Measurements from ENCODE around the gene EPB41L3. TPM values are rescaled to one million over a fixed set of nuclear protein-coding genes. Genes with fewer than 3 reads are reported as not detected.
"Not testable (repeated sequence)": the region's sequence is repeated elsewhere in the genome, so short reads cannot be mapped to it uniquely, and the experiment has no call there.

Gene EPB41L3
- total and polyA plus RNA-seq, 10 donors = 8.0 to 121 (median 49.1) TPM

DNA sequence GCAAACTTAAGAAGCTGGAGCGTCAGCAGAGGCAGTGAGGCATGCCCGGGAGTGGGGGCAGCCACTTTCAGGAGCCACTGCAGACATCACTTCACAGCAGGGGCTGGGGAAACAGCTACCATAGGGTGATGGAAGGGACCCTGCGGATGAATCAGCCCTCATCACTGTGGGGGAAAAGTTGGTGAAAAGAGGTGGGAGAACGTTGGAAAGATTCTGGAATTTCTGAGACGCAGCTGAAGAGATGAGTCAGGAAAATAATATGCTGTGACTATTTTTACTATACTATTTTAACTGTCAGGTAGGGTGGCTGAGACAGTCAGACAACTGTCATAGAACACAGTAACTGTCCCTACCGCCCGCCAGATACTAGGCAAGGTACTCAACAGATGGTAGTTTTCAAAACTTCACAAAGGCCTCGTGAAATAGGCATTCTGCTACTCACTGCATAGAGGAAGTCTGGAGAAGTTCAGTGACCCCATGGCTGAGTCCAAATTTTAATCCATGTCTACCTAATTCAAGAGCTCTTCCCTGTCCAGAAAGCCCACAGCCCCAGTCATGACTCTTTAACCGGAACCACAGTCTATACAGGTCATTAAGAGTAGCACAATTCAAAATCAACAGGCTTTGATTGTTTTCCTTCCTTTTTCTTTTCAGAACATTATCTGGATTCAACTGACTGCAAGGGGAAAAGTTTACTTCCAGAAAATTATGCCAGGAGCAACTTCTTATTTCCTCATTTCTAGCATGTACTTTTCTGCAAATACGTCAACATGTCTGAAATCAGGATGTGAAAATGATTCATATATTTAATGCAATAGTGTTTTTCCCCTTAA is 39.3 kb upstream of the EPB41L3 start:
- Histone ChIP-seq H3K27me3 (replicated peaks in 1 of 7) (peaks cover 0 to 9% (median 0%) of the 10 kb centered on the region in 7 donors), H3K36me3 (no peaks in the 10 kb centered on the region), H3K9me3 (no peaks in the 10 kb centered on the region), H3K4me3 (no peak overlapping the region), H3K4me1 (peaks cover 0 to 3% (median 0%) of the 10 kb centered on the region in 6 donors), H3K27ac (peak overlapping the region in 3 of 8 donors; percentile 36 to 78 (median 55))
- intact Hi-C loops (cut with DNase I; ENCODE audit: low total_unique reads) = no loop called here
- 62 to 69% (median 63%) methylated on average over 10 of the region's 10 CpGs for WGBS, 5 donors
- DNase-seq = no peak
- TF ChIP-seq POLR2AphosphoS5 (IDR thresholded peaks at IDR 0.05) (no peak), POLR2A (IDR thresholded peaks at IDR 0.05) (no peak)
- TF ChIP-seq, protein P1, sequence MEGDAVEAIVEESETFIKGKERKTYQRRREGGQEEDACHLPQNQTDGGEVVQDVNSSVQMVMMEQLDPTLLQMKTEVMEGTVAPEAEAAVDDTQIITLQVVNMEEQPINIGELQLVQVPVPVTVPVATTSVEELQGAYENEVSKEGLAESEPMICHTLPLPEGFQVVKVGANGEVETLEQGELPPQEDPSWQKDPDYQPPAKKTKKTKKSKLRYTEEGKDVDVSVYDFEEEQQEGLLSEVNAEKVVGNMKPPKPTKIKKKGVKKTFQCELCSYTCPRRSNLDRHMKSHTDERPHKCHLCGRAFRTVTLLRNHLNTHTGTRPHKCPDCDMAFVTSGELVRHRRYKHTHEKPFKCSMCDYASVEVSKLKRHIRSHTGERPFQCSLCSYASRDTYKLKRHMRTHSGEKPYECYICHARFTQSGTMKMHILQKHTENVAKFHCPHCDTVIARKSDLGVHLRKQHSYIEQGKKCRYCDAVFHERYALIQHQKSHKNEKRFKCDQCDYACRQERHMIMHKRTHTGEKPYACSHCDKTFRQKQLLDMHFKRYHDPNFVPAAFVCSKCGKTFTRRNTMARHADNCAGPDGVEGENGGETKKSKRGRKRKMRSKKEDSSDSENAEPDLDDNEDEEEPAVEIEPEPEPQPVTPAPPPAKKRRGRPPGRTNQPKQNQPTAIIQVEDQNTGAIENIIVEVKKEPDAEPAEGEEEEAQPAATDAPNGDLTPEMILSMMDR (IDR thresholded peaks at IDR 0.05 in 8 of 11, conservative IDR thresholded peaks at IDR 0.05 in 3 of 11) = no peak

DNA sequence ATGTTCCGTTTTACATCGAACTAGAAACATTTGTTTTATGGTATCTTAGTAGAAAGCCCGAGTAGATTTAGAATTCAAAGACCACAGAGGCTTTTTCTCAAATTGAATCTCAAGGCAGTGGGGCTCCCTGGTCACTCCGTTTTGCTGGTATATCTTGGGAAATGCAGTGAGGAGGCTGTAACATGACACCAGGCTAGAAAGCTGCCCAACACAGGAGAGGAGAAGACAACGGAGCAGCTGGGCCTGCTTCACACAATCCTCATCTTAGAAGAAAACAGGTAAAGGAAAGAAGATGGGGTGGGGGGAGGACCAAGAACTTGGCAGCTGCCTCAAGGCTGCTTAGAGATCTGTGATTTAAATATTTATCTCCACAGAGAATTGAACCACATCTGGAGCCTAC is 38.3 kb upstream of the EPB41L3 start:
- Histone ChIP-seq H3K4me1 (peaks cover 0 to 3% (median 0%) of the 10 kb centered on the region in 6 donors), H3K27me3 (replicated peaks in 1 of 7) (peaks cover 0 to 5% (median 0%) of the 10 kb centered on the region in 7 donors), H3K36me3 (no peaks in the 10 kb centered on the region), H3K9me3 (no peaks in the 10 kb centered on the region), H3K4me3 (no peak overlapping the region), H3K27ac (no peak overlapping the region)
- TF ChIP-seq POLR2A (IDR thresholded peaks at IDR 0.05) = no peak
- TF ChIP-seq, protein P1 (IDR thresholded peaks at IDR 0.05 in 8 of 11, conservative IDR thresholded peaks at IDR 0.05 in 3 of 11) = no peak
- no peak for TF ChIP-seq POLR2AphosphoS5 (IDR thresholded peaks at IDR 0.05)
- WGBS, 5 donors = 53 to 71% (median 65%) methylated on average over 5 of the region's 5 CpGs
- no peak for DNase-seq
- intact Hi-C loops (cut with DNase I; ENCODE audit: low total_unique reads) = no loop called here

DNA sequence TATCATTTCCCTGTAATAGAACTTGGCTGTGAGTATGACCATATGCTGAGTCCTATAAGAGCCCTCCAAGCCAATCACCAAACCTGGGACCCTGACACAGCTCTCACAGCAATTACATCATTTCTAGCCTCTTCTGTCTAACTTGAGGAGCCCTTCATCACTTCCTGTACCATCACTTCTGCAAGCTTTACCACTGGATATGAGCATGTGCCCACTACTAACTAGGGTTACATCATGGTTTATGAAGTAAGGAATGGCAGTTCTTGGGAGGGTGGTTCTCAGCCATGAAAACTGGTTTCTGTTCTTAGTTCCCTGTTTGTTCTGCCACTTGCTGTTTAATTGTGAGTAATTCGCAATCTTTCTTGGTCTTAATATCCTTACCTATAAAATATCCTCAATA is 31.0 kb upstream of the EPB41L3 start:
- 87 to 93% (median 91%) methylated on average over 1 of the region's 1 CpG for WGBS, 5 donors
- intact Hi-C loops (cut with DNase I; ENCODE audit: low total_unique reads) = no loop called here
- Histone ChIP-seq H3K36me3 (no peaks in the 10 kb centered on the region), H3K4me3 (no peak overlapping the region), H3K27me3 (replicated peaks in 1 of 7) (no peaks in the 10 kb centered on the region), H3K27ac (no peak overlapping the region), H3K9me3 (no peaks in the 10 kb centered on the region), H3K4me1 (no peaks in the 10 kb centered on the region)
- DNase-seq = no peak
- TF ChIP-seq POLR2A (IDR thresholded peaks at IDR 0.05) = no peak
- TF ChIP-seq, protein P1 (IDR thresholded peaks at IDR 0.05 in 8 of 11, conservative IDR thresholded peaks at IDR 0.05 in 3 of 11) = no peak
- no peak for TF ChIP-seq POLR2AphosphoS5 (IDR thresholded peaks at IDR 0.05)

DNA sequence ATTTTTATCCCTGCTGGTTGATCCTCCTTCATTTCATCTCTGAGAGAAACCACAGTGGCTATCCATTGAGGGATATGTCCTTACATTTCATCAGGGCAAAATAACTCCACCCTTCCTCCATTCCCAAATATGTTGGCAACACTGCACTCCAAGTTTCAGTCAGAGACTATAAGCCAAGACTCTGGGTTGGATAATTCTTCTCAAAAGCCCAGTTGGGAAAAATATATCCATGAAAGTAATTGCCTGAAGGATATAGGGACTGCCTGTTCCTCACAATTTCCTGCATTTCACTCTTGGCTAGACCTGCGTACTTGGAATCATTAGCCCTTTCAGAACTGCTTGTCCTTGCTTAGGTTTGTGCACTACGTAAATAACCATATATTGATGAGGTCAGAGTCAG is 27.9 kb upstream of the EPB41L3 start:
- Histone ChIP-seq H3K4me1 (no peaks in the 10 kb centered on the region), H3K27me3 (replicated peaks in 1 of 7) (no peaks in the 10 kb centered on the region), H3K27ac (no peak overlapping the region), H3K36me3 (no peaks in the 10 kb centered on the region), H3K4me3 (no peak overlapping the region), H3K9me3 (no peaks in the 10 kb centered on the region)
- 78 to 90% (median 82%) methylated on average over 2 of the region's 2 CpGs for WGBS, 5 donors
- DNase-seq = no peak
- intact Hi-C loops (cut with DNase I; ENCODE audit: low total_unique reads) = no loop called here
- TF ChIP-seq, protein P1 (IDR thresholded peaks at IDR 0.05 in 8 of 11, conservative IDR thresholded peaks at IDR 0.05 in 3 of 11) = no peak
- TF ChIP-seq POLR2AphosphoS5 (IDR thresholded peaks at IDR 0.05) (no peak), POLR2A (IDR thresholded peaks at IDR 0.05) (no peak)

DNA sequence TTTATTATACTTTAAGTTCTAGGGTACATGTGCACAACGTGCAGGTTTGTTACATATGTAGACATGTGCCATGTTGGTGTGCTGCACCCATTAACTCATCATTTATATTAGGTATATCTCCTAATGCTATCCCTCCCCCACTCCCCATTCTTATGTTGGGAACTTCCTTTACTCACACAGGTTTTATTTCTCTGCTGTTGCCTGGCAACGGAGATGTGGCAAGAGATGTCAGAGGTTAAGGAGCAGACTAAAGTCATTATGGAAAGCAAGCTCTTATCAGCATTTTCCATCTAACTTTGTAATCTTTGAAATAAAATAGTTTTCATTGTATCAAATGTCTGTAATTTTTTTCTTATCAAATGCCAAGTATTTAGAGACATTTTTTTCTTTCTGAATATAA is 26.8 kb upstream of the EPB41L3 start:
- H3K27me3 ChIP-seq (replicated peaks in 1 of 7); intact Hi-C loops (cut with DNase I; ENCODE audit: low total_unique reads); DNase-seq; H3K9me3 ChIP-seq; H3K36me3 ChIP-seq; H3K4me1 ChIP-seq; H3K4me3 ChIP-seq; H3K27ac ChIP-seq: not testable (repeated sequence)
- WGBS, 5 donors = 39 to 60% (median 52%) methylated on average over 2 of the region's 2 CpGs

Measured in spleen (tissue), 11 donors.